GM19372 (cell line): ENCODE data around the gene C17orf78.
"Not testable (repeated sequence)": the region's sequence is repeated elsewhere in the genome, so short reads cannot be mapped to it uniquely, and the experiment has no call there.

Source experiments
- ATAC-seq: cut with Tn5 transposase; IDR thresholded peaks from one replicate; pipeline ENCODE4 v1.9.1; 2021; ENCODE audit warnings: mild to moderate bottlenecking, low read depth, moderate library complexity; ENCODE audit not compliant: unreplicated experiment

Gene C17orf78

GRCh38 chr17:37430051-37430627, 54.4 kb downstream of the C17orf78 start:
- ATAC-seq, result no peak

DNA sequence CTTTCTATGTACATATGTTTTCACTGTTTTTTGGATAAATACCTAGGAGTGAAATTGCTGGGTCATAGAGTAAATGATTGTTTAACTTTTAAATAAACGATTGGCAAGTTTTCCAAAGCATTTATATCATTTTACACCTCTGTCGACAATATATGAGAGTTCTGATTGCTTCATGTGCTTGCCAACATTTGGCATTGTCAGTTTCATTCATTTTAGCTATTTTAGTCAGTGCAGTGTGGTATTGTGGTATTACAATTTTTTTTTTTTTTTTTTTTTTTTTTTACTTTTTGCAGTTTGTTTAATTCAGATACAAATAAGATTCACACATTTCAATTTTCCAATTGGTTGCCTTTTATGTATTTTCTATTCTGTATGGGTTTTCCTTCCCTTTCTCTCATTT, 56.9 kb downstream of the C17orf78 start:
- no peak for ATAC-seq

DNA sequence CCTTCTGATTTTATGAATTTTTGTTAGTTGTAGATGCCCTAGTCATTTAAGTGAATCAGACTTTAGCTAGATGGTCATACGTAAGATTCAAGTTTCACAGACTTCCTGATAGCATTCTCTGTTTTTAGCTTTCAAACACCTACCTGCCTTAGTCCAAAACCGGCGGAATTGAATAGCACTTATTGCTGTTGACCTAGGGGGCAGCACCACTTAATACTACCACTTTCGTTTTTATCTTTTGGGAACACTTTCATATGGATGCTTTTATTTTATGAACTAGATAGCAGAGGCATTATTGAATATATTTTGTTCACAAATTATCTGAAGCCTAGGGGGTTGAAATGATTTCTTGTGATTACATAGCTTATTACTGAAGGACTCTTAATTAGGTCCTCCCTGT, 62.4 kb downstream of the C17orf78 start:
- ATAC-seq, result no peak

- no peak for ATAC-seq
Observed at GRCh38 chr17:37440424-37440823, 64.6 kb downstream of the C17orf78 start.

DNA sequence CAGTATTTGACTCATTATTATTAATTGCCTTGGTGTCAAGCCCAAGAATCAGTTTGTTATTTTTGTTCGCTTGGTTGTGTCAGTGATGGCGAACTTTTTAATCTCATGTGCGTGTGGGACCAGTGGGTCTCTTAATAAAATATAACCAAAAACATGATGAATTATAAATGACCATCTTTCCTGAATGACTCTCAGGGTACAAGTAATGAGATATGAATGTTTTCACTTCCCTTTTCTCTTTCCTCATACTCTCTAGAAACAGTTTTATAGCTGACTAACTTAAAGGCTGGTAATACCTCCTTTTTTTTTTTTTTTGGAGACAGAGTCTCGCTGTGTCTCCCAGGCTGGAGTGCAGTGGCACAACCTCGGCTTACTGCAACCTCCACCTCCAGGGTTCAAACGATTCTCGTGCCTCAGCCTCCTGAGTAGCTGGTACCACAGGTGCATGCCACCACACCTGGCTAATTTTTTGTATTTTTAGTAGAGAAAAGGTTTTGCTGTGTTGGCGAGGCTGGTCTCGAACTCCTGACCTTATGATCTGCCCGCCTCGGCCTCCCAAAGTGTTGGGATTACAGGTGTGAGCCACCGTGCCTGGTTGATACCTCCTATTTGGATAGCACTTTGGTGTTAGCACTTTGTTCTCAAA, 65.7 kb downstream of the C17orf78 start:
- ATAC-seq, result not testable (repeated sequence)
